HepG2 (cell line): Measurements from ENCODE around the gene PARVA. TPM values are rescaled to one million over a fixed set of nuclear protein-coding genes. Genes with fewer than 3 reads are reported as not detected.
A peak's percentile ranks its signal among the peaks of the same experiment; 100 is the strongest.

Source experiments
- ATAC-seq: fragments of 200-7000 bp; cut with Tn5 transposase; 3 replicates; pipeline ENCODE4 v1.9.1; 2020; ENCODE audit warnings: mild to moderate bottlenecking, moderate library complexity
- BruUV-seq: library from RNA; stranded (reverse); fragments of 400-500 nt; replicated peaks from 2 replicates; lab custom pipeline; 2021; lab: Mats Ljungman, UMichigan
- CTCF ChIA-PET: fragments of 300-600 bp; formaldehyde crosslinking; extraction: SDS; loops from one replicate; lab custom pipeline; 2021; ENCODE audit warnings: low total read pairs, inconsistent platforms, low intra/inter-chr PET ratio; lab: Yijun Ruan, JAX
- POLR2A ChIA-PET: fragments of 350-600 bp; sonication (Branson Sonifier 250); formaldehyde crosslinking; loops from one replicate; lab custom pipeline; 2020; ENCODE audit warnings: antibody characterized with exemption, inconsistent platforms; lab: Yijun Ruan, JAX
- DNase-seq: peaks from one replicate; pipeline ENCODE4 v3.0.0-alpha.2; 2015; ENCODE audit warnings: low spot score
- FAIRE-seq: peaks from 3 replicates; lab custom pipeline; 2011; peaks lifted over from hg19 to GRCh38; lab: Jason Lieb, UNC
- H2AFZ ChIP-seq: one replicate; pipeline ENCODE4 v1.6.1; 2011; ENCODE audit warnings: low read length, inconsistent platforms
- H3K27ac ChIP-seq: fragments of 300-600 bp; 3 replicates; pipeline ENCODE4 v1.8.0; 2011; ENCODE audit warnings: mixed run types, mild to moderate bottlenecking, mixed read lengths, low read length, inconsistent platforms; ENCODE audit not compliant: insufficient read depth; ENCODE audit errors: extremely low read length
- H3K27me3 ChIP-seq, 2 experiments: fragments of 200-600 bp in 1 of 2; 2 replicates in 1 of 2; 3 replicates in 1 of 2; pipeline versions ENCODE4 v1.6.0 to v1.8.0; 2011; ENCODE audit warnings: low read length in 2 of 2, mild to moderate bottlenecking in 2 of 2, moderate library complexity in 2 of 2, inconsistent platforms in 1 of 2; ENCODE audit not compliant: insufficient read depth in 2 of 2, control insufficient read depth in 1 of 2
- H3K36me3 ChIP-seq, 2 experiments: fragments of 200-600 bp in 1 of 2; replicated peaks in 1 of 2; 2 replicates in 1 of 2; 3 replicates in 1 of 2; pipeline versions ENCODE4 v1.5.1 to v1.8.0; 2011; ENCODE audit warnings: low read length in 2 of 2, inconsistent platforms in 1 of 2; ENCODE audit not compliant: insufficient read depth in 2 of 2, control insufficient read depth in 1 of 2
- H3K4me1 ChIP-seq: 2 replicates; pipeline ENCODE4 v1.5.1; 2012; ENCODE audit warnings: low read length, inconsistent platforms; ENCODE audit not compliant: insufficient read depth
- H3K4me2 ChIP-seq: 2 replicates; pipeline ENCODE4 v1.6.0; 2011; ENCODE audit warnings: low read depth, low read length, inconsistent platforms
- H3K4me3 ChIP-seq, 3 experiments: fragments of 200-600 bp in 1 of 3; sonication (generic), shearing (Covaris generic) in 1 of 3; replicated peaks in 1 of 3; 2 replicates each; pipeline ENCODE4 v1.5.1; 2011 to 2016; ENCODE audit warnings: low read length in 3 of 3, inconsistent platforms in 2 of 3, low read depth in 2 of 3, mild to moderate bottlenecking in 2 of 3, control low read depth in 1 of 3, mixed read lengths in 1 of 3; ENCODE audit not compliant: insufficient read depth in 1 of 3
- H3K79me2 ChIP-seq: one replicate; pipeline ENCODE4 v1.6.1; 2011; ENCODE audit warnings: low read length, inconsistent platforms; ENCODE audit not compliant: insufficient read depth
- H3K9ac ChIP-seq: 2 replicates; pipeline ENCODE4 v1.6.0; 2011; ENCODE audit warnings: mild to moderate bottlenecking, low read depth, low read length, inconsistent platforms; ENCODE audit not compliant: insufficient read depth
- H3K9me3 ChIP-seq: 2 replicates; pipeline ENCODE4 v1.5.1; 2012; ENCODE audit warnings: mild to moderate bottlenecking, low read length
- H4K20me1 ChIP-seq: 2 replicates; pipeline ENCODE4 v1.6.0; 2011; ENCODE audit warnings: inconsistent platforms, mild to moderate bottlenecking, low read length, moderate library complexity; ENCODE audit not compliant: insufficient read depth
- ATF7 ChIP-seq, 2 experiments: fragments of 450-650 bp in 1 of 2; sonication (generic) in 1 of 2; formaldehyde crosslinking in 1 of 2; IDR thresholded peaks; 2 replicates each; pipeline versions ENCODE4 v1.4.0 to v1.6.1; 2016 to 2020; ENCODE audit warnings: antibody characterized with exemption in 1 of 2, mild to moderate bottlenecking in 1 of 2, missing genetic modification reagents in 1 of 2
- GLI4 ChIP-seq: sonication (generic); formaldehyde crosslinking; IDR thresholded peaks from 2 replicates; pipeline ENCODE4 v1.5.1; 2020; ENCODE audit warnings: missing genetic modification reagents, mild to moderate bottlenecking, moderate library complexity, borderline replicate concordance
- SALL1 ChIP-seq: sonication (generic); formaldehyde crosslinking; IDR thresholded peaks from 2 replicates; pipeline ENCODE4 v1.8.0; 2022; ENCODE audit warnings: mild to moderate bottlenecking, missing genetic modification reagents
- ZBTB37 ChIP-seq: sonication (generic); formaldehyde crosslinking; IDR thresholded peaks from 2 replicates; pipeline ENCODE4 v1.4.0; 2020; ENCODE audit warnings: mild to moderate bottlenecking, missing genetic modification reagents
- ZNF234 ChIP-seq: sonication (generic); formaldehyde crosslinking; conservative IDR thresholded peaks from 2 replicates; pipeline ENCODE4 v1.5.1; 2020; ENCODE audit warnings: mild to moderate bottlenecking, missing genetic modification reagents
- ZNF276 ChIP-seq: sonication (generic); formaldehyde crosslinking; IDR thresholded peaks from 2 replicates; pipeline ENCODE4 v1.4.0; 2020; ENCODE audit warnings: mild to moderate bottlenecking, low read depth, missing genetic modification reagents
- ZNF619 ChIP-seq: sonication (generic); formaldehyde crosslinking; IDR thresholded peaks from 2 replicates; pipeline ENCODE4 v1.4.0; 2020; ENCODE audit warnings: mild to moderate bottlenecking, missing genetic modification reagents
- ZNF776 ChIP-seq: sonication (generic); formaldehyde crosslinking; IDR thresholded peaks from 2 replicates; pipeline ENCODE4 v1.4.0; 2020; ENCODE audit warnings: mild to moderate bottlenecking, missing genetic modification reagents
- WGBS: methylation state at CpG from one replicate; pipeline ENCODE4 v1.1.6; 2017; ENCODE audit warnings: low lambda C conversion rate; 5-methylcytosine and 5-hydroxymethylcytosine counted together
- in situ Hi-C: cut with HindIII; loops from 2 replicates; pipeline ENCODE4 v1.10.0; 2017; ENCODE audit warnings: low pct_unique_long_range_greater_than_20kb; ENCODE audit not compliant: extremely low pct_ligation_motif_present
- intact Hi-C: fragments of 100-400 bp; cut with micrococcal nuclease; formaldehyde crosslinking; loops from one replicate; pipeline ENCODE4 v1.10.0; 2022; ENCODE audit not compliant: unreplicated experiment
- polyA plus RNA-seq, 8 experiments: library from polyadenylated mRNA; depleted of rRNA in 3 of 8; stranded (reverse) in 7 of 8; unstranded in 1 of 8; fragments of >200 nt; fragmentation: Illumina TruSeq in 4 of 8; extraction: Trizol in 4 of 8; gene quantifications; 2 replicates each; pipeline versions ENCODE4 v1.2.1 to v1.2.3, GENCODE V29; 2011 to 2016; ENCODE audit warnings: low read depth in 4 of 8, missing spikeins in 1 of 8, mixed read lengths in 1 of 8; ENCODE audit not compliant: insufficient read depth in 1 of 8
- total RNA-seq, 5 experiments: library from RNA; depleted of rRNA; stranded (reverse); fragments of >200 nt; fragmentation: Illumina TruSeq; extraction: Trizol; gene quantifications; 2 replicates each; pipeline ENCODE4 v1.2.3, GENCODE V29; 2016; ENCODE audit warnings: low read depth in 1 of 5
- TF ChIP-seq, protein P1 (sequence below): sonication (generic); formaldehyde crosslinking; IDR thresholded peaks from 2 replicates; pipeline ENCODE4 v1.4.0; 2020; ENCODE audit warnings: missing genetic modification reagents

The PARVA gene
- total and polyA plus RNA-seq, 2 of the 13 experiments (the other 11 are each of a cell fraction or from before 2014, with no cell fraction given) = 5.9 to 9.1 TPM

- H3K27ac ChIP-seq = no peak overlapping the region
- 66% methylated on average over 7 of the region's 7 CpGs for WGBS
- no peak overlapping the region for H3K9ac ChIP-seq
- no peak overlapping the region for H3K4me3 ChIP-seq
- H3K79me2 ChIP-seq = no peaks in the 10 kb centered on the region
- DNase-seq = no peak
- H3K4me2 ChIP-seq = no peak overlapping the region
- no peaks in the 10 kb centered on the region for H4K20me1 ChIP-seq
- ATAC-seq = no peak
- H3K9me3 ChIP-seq = no peaks in the 10 kb centered on the region
- peaks cover 27% of the 10 kb centered on the region for H3K4me1 ChIP-seq
- H3K36me3 ChIP-seq = no peaks in the 10 kb centered on the region
- POLR2A ChIA-PET = interaction anchor here (2.3 kb wide), 1 partner anchor 9 kb away, joined by 34 read pairs; no protein-coding TSS in a partner anchor
- H2AFZ ChIP-seq = no peak overlapping the region
- no TSS peak for BruUV-seq
- peaks cover 0 to 4% of the 10 kb centered on the region in 2 experiments; a peak in 1 of 5 replicates for H3K27me3 ChIP-seq
- TF ChIP-seq ZNF776 (no peak), ZBTB37 (CRISPR knock-in tag) (no peak), ATF7 (IDR thresholded peaks at IDR 0.05) (peak; percentile 20; the same call in 1 of the 2 replicates), ATF7 (CRISPR knock-in tag; IDR thresholded peaks at IDR 0.05) (no peak)
- FAIRE-seq = no peak
- intact Hi-C loops = loop anchor here (5.0 kb wide), 1 partner anchor 43 kb away; no protein-coding TSS in a partner anchor
- in situ Hi-C loops = no loop called here
- CTCF ChIA-PET = no interaction called here
These were observed 1.7 kb upstream of the PARVA start for GRCh38 chr11:12375720-12376119.

DNA sequence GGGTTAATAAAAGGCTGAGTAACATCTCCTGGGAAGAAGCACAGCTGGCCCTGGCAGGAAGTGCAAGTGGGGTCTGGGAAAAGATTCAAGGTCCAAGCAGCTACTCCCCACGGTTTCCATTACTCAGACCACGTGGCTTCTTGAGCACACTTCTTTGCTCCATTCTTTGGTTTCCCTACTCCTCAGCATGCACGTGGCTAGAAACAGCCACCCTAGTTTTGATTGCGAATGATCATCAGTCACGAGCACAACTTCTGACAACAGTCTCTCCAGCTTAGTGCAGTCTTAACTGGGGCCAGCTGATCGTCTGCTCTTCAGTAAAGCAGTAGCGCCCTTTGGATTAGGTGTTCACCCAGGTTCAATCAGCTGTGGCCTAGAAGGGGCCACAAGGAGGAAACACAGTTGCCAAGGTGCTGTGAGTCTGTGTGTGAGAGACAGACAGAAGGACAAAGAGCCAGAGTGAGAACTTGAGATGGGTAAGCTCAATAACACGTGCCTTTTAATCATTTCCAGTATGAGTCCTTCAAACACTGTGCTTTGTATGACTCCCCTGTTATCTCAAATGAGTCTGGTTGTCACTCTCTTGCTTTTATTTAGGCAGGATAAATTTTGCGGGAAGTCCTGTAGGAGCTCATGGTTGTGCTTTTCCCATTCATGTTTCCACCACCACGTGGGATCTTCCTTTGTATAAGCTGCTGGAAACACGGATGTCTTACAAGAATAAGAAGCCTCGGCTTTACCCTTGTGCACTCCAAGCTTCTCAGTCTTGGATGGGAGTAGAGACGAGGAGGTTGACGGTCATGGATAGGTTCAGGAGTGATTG lies 901 bp upstream of the PARVA start:
- ATAC-seq (peak; percentile 10), FAIRE-seq (no peak), DNase-seq (no peak)
- Histone ChIP-seq H3K9me3 (no peaks in the 10 kb centered on the region), H3K27ac (no peak overlapping the region), H3K4me1 (peaks cover 27% of the 10 kb centered on the region), H3K36me3 (no peaks in the 10 kb centered on the region), H3K27me3 (peaks cover 0 to 4% of the 10 kb centered on the region in 2 experiments; a peak in 1 of 5 replicates), H2AFZ (peak overlapping the region; percentile 50), H3K79me2 (no peaks in the 10 kb centered on the region), H3K9ac (no peak overlapping the region), H3K4me2 (peak overlapping the region; percentile 99), H3K4me3 (peak overlapping the region in 1 of 3 experiments; percentile 86; a peak in 1 of 6 replicates), H4K20me1 (no peaks in the 10 kb centered on the region)
- WGBS = 55% methylated on average over 14 of the region's 14 CpGs
- ChIA-PET CTCF (no interaction called here), POLR2A (interaction anchor here (0.7 to 2.3 kb wide), 7 partner anchors 10 to 1087 kb away, joined by 3 to 34 read pairs (median 3); partner anchors contain the start of gene BTBD10)
- BruUV-seq = TSS peak; percentile 78
- in situ Hi-C loops = no loop called here
- intact Hi-C loops = loop anchor here (5.0 kb wide), 1 partner anchor 44 kb away; no protein-coding TSS in a partner anchor
- no peak for TF ChIP-seq SALL1 (CRISPR knock-in tag)
- no peak for TF ChIP-seq ZNF234 (CRISPR knock-in tag)
- no peak for TF ChIP-seq ZNF276 (CRISPR knock-in tag)
- TF ChIP-seq ZNF619 (CRISPR knock-in tag) = no peak
- TF ChIP-seq, protein P1, sequence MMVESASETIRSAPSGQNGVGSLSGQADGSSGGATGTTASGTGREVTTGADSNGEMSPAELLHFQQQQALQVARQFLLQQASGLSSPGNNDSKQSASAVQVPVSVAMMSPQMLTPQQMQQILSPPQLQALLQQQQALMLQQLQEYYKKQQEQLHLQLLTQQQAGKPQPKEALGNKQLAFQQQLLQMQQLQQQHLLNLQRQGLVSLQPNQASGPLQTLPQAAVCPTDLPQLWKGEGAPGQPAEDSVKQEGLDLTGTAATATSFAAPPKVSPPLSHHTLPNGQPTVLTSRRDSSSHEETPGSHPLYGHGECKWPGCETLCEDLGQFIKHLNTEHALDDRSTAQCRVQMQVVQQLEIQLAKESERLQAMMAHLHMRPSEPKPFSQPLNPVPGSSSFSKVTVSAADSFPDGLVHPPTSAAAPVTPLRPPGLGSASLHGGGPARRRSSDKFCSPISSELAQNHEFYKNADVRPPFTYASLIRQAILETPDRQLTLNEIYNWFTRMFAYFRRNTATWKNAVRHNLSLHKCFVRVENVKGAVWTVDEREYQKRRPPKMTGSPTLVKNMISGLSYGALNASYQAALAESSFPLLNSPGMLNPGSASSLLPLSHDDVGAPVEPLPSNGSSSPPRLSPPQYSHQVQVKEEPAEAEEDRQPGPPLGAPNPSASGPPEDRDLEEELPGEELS (CRISPR knock-in tag) = no peak
- TF ChIP-seq GLI4 (CRISPR knock-in tag) = no peak
